ENCODE measurements around the gene MDM2. TPM values are rescaled to one million over a fixed set of nuclear protein-coding genes. Genes with fewer than 3 reads are reported as not detected.

MDM2 gene
- total and polyA plus RNA-seq, 2 of the 13 experiments (the other 11 are each of a cell fraction or from before 2014, with no cell fraction given), result 29.3 to 314 TPM

DNA sequence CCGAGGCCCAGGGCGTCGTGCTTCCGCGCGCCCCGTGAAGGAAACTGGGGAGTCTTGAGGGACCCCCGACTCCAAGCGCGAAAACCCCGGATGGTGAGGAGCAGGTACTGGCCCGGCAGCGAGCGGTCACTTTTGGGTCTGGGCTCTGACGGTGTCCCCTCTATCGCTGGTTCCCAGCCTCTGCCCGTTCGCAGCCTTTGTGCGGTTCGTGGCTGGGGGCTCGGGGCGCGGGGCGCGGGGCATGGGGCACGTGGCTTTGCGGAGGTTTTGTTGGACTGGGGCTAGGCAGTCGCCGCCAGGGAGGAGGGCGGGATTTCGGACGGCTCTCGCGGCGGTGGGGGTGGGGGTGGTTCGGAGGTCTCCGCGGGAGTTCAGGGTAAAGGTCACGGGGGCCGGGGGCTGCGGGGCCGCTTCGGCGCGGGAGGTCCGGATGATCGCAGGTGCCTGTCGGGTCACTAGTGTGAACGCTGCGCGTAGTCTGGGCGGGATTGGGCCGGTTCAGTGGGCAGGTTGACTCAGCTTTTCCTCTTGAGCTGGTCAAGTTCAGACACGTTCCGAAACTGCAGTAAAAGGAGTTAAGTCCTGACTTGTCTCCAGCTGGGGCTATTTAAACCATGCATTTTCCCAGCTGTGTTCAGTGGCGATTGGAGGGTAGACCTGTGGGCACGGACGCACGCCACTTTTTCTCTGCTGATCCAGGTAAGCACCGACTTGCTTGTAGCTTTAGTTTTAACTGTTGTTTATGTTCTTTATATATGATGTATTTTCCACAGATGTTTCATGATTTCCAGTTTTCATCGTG lies 612 bp downstream of the MDM2 start (continued):
- TF ChIP-seq, protein P1, sequence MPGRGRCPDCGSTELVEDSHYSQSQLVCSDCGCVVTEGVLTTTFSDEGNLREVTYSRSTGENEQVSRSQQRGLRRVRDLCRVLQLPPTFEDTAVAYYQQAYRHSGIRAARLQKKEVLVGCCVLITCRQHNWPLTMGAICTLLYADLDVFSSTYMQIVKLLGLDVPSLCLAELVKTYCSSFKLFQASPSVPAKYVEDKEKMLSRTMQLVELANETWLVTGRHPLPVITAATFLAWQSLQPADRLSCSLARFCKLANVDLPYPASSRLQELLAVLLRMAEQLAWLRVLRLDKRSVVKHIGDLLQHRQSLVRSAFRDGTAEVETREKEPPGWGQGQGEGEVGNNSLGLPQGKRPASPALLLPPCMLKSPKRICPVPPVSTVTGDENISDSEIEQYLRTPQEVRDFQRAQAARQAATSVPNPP (CRISPR knock-in tag; IDR thresholded peaks at IDR 0.05), result no peak
- TF ChIP-seq ZNF850 (CRISPR knock-in tag; conservative IDR thresholded peaks at IDR 0.05) (no peak), NR2C2 (CRISPR knock-in tag; IDR thresholded peaks at IDR 0.05; ENCODE audit: borderline replicate concordance) (peak; percentile 84), HNF4A (CRISPR knock-in tag; IDR thresholded peaks at IDR 0.05) (peak; percentile 83), HNRNPK (IDR thresholded peaks at IDR 0.05; ENCODE audit: low read depth, low read length, poor library complexity, severe bottlenecking) (no peak), GTF2F1 (IDR thresholded peaks at IDR 0.05; ENCODE audit: low read length) (0 out of 2 replicates have a peak, but pooled peaks have one; percentile 28), RAD21 (CRISPR knock-in tag; IDR thresholded peaks at IDR 0.05) (no peak), THAP11 (CRISPR knock-in tag; IDR thresholded peaks at IDR 0.05) (no peak; the same call in 1 of the 2 replicates), ZNF720 (CRISPR knock-in tag; IDR thresholded peaks at IDR 0.05) (no peak), POGZ (CRISPR knock-in tag; IDR thresholded peaks at IDR 0.05) (peak; percentile 69; the same call in 1 of the 2 replicates), MIER3 (CRISPR knock-in tag; IDR thresholded peaks at IDR 0.05; ENCODE audit: borderline replicate concordance) (peak; percentile 65; the same call in 1 of the 2 replicates), RORA (CRISPR knock-in tag; IDR thresholded peaks at IDR 0.05) (no peak), ZNF549 (CRISPR knock-in tag; IDR thresholded peaks at IDR 0.05) (no peak), ZNF605 (CRISPR knock-in tag; IDR thresholded peaks at IDR 0.05) (no peak; the same call in 1 of the 2 replicates), ZEB1 (IDR thresholded peaks at IDR 0.05; ENCODE audit: insufficient replicate concordance, low read depth) (no peak), NR1H2 (CRISPR knock-in tag; IDR thresholded peaks at IDR 0.05; ENCODE audit: borderline replicate concordance, low read depth) (0 out of 2 replicates have a peak, but pooled peaks have one; percentile 48), KDM4B (CRISPR knock-in tag; IDR thresholded peaks at IDR 0.05) (peak; percentile 82; the same call in 1 of the 2 replicates), SNAPC2 (CRISPR knock-in tag; IDR thresholded peaks at IDR 0.05) (no peak), ZSCAN9 (CRISPR knock-in tag; IDR thresholded peaks at IDR 0.05; ENCODE audit: borderline replicate concordance) (peak; percentile 49; the same call in 1 of the 2 replicates)
- TF ChIP-seq, protein P2, sequence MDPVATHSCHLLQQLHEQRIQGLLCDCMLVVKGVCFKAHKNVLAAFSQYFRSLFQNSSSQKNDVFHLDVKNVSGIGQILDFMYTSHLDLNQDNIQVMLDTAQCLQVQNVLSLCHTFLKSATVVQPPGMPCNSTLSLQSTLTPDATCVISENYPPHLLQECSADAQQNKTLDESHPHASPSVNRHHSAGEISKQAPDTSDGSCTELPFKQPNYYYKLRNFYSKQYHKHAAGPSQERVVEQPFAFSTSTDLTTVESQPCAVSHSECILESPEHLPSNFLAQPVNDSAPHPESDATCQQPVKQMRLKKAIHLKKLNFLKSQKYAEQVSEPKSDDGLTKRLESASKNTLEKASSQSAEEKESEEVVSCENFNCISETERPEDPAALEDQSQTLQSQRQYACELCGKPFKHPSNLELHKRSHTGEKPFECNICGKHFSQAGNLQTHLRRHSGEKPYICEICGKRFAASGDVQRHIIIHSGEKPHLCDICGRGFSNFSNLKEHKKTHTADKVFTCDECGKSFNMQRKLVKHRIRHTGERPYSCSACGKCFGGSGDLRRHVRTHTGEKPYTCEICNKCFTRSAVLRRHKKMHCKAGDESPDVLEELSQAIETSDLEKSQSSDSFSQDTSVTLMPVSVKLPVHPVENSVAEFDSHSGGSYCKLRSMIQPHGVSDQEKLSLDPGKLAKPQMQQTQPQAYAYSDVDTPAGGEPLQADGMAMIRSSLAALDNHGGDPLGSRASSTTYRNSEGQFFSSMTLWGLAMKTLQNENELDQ (CRISPR knock-in tag; IDR thresholded peaks at IDR 0.05; ENCODE audit: borderline replicate concordance), result no peak
- TF ChIP-seq, protein P3, sequence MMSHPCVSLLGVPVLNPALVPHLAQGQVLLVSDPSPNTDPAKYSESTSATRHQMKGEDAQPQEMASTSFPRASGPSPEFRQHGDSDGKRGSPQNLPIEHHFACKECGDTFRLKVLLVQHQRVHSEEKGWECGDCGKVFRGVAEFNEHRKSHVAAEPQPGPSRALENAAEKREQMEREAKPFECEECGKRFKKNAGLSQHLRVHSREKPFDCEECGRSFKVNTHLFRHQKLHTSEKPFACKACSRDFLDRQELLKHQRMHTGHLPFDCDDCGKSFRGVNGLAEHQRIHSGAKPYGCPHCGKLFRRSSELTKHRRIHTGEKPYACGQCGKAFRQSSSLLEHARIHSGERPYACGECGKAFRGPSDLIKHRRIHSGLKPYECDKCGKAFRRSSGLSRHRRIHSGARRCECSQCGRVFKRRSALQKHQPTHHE (CRISPR knock-in tag; IDR thresholded peaks at IDR 0.05; ENCODE audit: borderline replicate concordance), result 0 out of 2 replicates have a peak, but pooled peaks have one; percentile 83
- TF ChIP-seq, protein P4, sequence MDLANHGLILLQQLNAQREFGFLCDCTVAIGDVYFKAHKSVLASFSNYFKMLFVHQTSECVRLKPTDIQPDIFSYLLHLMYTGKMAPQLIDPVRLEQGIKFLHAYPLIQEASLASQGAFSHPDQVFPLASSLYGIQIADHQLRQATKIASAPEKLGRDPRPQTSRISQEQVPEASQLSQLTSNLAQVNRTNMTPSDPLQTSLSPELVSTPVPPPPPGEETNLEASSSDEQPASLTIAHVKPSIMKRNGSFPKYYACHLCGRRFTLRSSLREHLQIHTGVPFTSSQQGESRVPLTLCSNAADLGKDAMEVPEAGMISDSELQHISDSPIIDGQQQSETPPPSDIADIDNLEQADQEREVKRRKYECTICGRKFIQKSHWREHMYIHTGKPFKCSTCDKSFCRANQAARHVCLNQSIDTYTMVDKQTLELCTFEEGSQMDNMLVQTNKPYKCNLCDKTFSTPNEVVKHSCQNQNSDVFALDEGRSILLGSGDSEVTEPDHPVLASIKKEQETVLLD (CRISPR knock-in tag; IDR thresholded peaks at IDR 0.05; ENCODE audit: low read depth), result peak; percentile 83
- TF ChIP-seq, protein P5, sequence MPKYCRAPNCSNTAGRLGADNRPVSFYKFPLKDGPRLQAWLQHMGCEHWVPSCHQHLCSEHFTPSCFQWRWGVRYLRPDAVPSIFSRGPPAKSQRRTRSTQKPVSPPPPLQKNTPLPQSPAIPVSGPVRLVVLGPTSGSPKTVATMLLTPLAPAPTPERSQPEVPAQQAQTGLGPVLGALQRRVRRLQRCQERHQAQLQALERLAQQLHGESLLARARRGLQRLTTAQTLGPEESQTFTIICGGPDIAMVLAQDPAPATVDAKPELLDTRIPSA (CRISPR knock-in tag; IDR thresholded peaks at IDR 0.05; ENCODE audit: borderline replicate concordance), result 0 out of 2 replicates have a peak, but pooled peaks have one; percentile 7

All from HepG2 (cell line).